Stimulated activated CD8-positive, alpha-beta memory T cell treated with anti-CD3 and anti-CD28 coated beads, Interleukin-2, amount 100 ng/mL, for 1 hour (primary cell): ENCODE measurements around the gene CARF.
"Not testable (repeated sequence)": the region's sequence is repeated elsewhere in the genome, so short reads cannot be mapped to it uniquely, and the experiment has no call there.

Experiments
- DNase-seq, 2 donors: peaks; one replicate each; pipeline ENCODE4 v3.0.0-alpha.2; 2020; ENCODE audit warnings: low read depth in 2 of 2

CARF gene

GRCh38 chr2:202911512-202912341 lies at the start of gene CARF, which contains the start of gene WDR12:
TSS of gene CARF (plus strand) at chr2:202912275. CDS start at chr2:202941903, 29,628 bp downstream.
TSS of gene WDR12 (minus strand) at chr2:202911673. CDS start at chr2:202911476, 197 bp downstream.
- DNase-seq = peak; percentile 73 to 84

GRCh38 chr2:202870431-202871299 lies 41.4 kb upstream of the CARF start:
- DNase-seq = peak; percentile 23 to 33

DNA sequence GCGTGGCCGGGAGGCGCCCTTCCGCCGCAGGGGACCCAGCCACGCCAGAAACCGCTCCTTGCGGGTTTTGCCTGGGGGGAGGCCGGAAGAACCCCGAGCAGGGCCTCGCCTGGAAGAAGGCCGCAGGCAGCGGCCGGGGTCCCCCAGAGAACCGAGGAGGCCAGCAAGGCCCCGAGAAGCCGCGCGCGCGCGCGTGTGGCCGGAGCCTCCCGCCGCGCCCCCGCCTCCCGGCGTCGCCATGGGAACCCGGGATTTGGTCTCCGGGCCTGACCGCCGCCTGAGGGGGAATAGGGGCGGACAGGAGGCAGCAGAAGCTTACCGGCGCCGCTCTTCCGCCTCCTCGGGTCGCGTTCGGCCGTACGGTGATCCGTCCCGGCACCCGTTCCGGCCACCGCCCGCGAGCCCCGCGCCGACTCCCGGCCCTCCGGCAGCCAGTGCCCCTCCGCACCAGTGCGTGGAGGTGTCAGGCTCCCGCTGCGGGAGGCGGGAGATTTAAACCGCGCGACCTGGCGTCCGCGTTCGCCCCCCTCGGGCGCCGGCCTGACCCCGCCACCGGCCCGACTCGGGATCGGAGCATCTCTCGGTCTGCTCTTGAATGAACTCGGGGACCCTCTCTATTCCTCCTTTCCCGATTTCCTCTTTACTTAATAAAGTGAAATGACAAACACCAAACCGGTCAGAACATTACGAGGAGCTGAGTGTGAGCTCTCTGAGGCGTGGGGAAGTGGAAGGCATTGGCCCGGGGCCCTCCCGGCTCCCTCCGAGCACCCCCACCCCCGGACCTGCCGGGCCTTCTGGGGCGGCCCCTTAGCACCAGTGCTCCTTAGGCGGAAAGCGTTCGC lies 40.6 kb upstream of the CARF start, which contains the start of gene ICA1L:
ICA1L (minus strand) TSS at position 467 of the 842 bp plus-strand sequence. CDS start 42,757 bp downstream, outside the sequence.
- DNase-seq = peak in 1 of 2 donors; percentile 1

DNA sequence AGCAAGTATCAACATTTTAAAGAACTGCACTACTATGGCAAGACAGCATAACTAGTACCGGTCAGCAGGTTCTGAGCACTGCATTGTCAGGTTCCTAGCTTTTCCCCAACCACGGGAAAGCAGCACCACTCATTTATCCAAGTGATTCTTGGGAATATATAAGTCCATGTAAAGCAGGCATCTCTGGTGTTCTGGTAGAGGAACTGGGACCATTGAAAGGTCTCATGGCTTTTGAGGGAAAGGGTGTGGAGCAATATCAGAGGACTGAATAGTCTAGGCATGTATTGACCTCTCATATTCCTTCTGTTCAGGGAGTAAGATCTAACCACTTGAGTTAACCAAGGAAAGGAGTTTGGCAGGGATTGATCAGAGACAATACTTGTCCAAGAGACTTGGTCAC lies 34.4 kb upstream of the CARF start:
- no peak for DNase-seq

DNA sequence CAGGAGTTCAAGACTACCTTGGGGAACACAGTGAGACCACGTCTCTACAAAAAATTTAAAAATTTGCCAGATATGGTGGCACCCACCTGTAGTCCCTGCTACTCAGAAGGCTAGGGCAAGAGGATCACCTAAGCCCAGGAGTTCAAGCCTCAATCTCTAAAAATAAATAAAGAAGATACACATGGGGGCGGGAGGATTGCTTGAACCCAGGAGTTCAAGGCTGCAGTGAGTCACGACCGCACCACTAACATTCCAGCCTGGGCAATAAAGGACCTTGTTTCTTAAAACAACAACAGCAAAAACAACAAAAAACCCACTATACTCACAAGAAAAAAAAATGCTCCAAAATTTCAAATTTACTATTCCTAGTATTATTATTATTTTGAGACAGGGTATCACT lies 30.5 kb upstream of the CARF start:
- no peak for DNase-seq

GRCh38 chr2:202883987-202884675 lies 27.9 kb upstream of the CARF start:
- no peak for DNase-seq

- no peak for DNase-seq
These were observed 26.9 kb upstream of the CARF start for GRCh38 chr2:202885190-202885589.

DNA sequence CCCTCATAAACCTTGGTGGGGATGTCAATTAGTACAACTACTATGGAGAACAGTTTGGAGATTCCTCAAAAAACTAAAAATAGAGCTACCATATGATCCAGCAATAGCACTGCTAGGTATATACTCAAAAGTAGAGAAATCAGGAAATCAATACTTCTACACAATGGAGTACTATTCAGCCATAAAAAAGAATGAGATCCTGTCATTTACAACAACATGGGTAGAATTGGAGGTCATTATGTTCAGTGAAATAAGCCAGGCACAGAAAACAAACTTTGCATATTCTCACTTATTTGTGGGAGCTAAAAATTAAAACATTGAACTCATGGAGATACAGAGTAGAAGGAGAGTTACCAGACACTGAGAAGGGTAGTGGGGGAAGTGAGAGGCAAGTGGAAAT lies 6.6 kb upstream of the CARF start:
- DNase-seq = not testable (repeated sequence)

DNA sequence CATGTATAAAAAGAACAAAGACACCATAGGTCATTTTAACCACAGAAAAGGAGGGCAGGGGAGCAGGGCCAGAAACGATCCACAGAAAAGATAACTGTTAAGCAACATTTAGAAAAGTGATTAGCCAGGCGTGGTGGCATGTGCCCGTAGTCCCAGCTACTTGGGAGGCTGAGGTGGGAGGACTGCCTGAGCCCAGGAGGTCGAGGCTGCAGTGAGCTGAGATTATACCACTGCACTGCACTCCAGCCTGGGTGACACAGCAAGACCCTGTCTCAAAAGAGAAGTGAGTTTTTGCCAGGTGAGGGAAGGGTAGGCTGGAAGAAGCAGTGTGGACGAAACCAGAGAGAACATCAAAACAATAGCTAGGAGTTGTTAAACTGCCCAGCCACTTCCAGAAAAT lies 3.9 kb upstream of the CARF start:
- no peak for DNase-seq

GRCh38 chr2:202909394-202910192 lies 2.5 kb upstream of the CARF start:
- DNase-seq = no peak

DNA sequence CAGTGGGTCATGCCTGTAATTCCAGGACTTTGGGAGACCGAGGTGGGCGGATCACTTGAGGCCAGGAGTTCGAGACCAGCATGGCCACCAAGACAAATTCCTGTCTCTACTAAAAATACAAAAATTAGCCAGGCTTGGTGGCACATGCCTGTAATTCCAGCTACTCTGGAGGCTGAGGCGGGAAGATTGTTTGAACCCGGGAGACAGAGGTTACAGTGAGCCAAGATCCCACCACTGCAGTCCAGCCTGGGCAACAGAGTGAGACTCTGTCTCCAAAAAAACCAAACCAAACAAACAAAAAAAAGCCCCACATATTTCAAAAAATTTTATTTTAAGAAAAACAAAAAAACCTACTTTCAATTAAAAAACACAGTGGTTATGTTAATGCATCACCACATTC lies 1.8 kb upstream of the CARF start:
- DNase-seq = not testable (repeated sequence)

GRCh38 chr2:202910698-202911097 lies 1.4 kb upstream of the CARF start:
- no peak for DNase-seq

DNA sequence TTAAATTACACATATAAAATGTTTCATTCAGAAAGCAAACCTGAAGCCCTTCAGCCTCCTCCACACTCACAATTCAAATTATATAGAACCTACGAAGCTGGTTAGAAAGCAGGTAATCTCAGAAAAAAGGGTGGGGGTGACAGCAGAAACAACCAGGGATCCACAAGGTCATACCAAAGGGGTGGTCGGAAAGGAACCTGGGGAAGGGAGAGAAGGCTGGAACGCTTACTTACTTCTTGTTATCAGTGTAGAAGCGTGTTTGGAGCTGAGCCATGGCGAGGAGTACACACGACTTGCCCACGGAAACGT lies 918 bp upstream of the CARF start:
- DNase-seq = no peak

- not testable (repeated sequence) for DNase-seq
These were observed 497 bp downstream of the CARF start for GRCh38 chr2:202912342-202913201.

GRCh38 chr2:202918860-202919259 lies 6.8 kb downstream of the CARF start:
- no peak for DNase-seq

DNA sequence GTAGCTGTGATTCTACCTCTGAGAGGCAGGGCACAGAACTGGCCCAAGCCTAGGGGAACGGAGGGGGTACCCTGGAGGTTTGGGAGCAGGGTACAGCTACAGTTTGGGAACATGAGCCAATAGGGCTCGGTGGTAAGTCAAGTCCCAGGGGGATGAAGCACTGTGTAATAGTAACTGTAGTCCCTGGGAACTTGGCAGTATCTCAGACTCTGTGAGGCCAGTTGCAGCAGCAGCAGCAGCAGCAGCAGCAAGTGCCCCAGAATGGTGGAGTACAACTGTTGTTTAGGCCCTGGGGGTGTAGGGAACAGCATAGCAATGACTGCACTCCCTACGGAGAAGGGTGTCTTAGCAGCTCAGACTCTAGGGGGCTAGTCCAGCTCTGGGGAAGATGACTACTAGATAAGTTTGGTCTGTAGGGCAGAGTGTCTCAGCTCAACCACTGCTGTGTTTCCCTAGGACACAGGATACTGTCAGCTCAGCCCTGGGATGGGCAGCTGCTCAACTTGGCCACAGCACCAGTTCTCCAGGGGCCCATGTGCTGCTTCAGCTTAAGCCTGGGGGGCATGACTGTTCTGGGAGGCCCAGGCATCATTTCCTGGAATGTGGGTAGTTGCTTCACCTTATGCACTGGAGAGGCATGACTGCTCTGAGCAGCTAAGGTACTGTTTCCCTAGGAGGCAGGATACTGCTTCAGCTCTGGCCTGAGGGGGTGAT lies 20.5 kb downstream of the CARF start:
- DNase-seq = no peak

- DNase-seq = no peak
These were observed 21.1 kb downstream of the CARF start for GRCh38 chr2:202933139-202933510.

GRCh38 chr2:202933958-202934357 lies 21.9 kb downstream of the CARF start:
- no peak for DNase-seq

GRCh38 chr2:202934456-202934855 lies 22.4 kb downstream of the CARF start:
- DNase-seq = no peak
